ENCODE measurements around the gene PRKCE. TPM values are rescaled to one million over a fixed set of nuclear protein-coding genes. Genes with fewer than 3 reads are reported as not detected.

The PRKCE gene
- total RNA-seq, 1 donor from 2014 or later, result 24.2 TPM

- DNase-seq (ENCODE audit: low spot score), result no peak
- Mint-ChIP-seq H3K27ac (ENCODE audit: unreplicated experiment) (no peak overlapping the region), H3K36me3 (ENCODE audit: low read depth, unreplicated experiment) (peaks cover 9% of the 10 kb centered on the region), H3K27me3 (ENCODE audit: unreplicated experiment) (no peaks in the 10 kb centered on the region), H3K9me3 (ENCODE audit: unreplicated experiment) (no peaks in the 10 kb centered on the region), H3K4me1 (ENCODE audit: unreplicated experiment) (peaks cover 14% of the 10 kb centered on the region), H3K4me3 (ENCODE audit: unreplicated experiment) (no peak overlapping the region)
- TF ChIP-seq, protein P1, sequence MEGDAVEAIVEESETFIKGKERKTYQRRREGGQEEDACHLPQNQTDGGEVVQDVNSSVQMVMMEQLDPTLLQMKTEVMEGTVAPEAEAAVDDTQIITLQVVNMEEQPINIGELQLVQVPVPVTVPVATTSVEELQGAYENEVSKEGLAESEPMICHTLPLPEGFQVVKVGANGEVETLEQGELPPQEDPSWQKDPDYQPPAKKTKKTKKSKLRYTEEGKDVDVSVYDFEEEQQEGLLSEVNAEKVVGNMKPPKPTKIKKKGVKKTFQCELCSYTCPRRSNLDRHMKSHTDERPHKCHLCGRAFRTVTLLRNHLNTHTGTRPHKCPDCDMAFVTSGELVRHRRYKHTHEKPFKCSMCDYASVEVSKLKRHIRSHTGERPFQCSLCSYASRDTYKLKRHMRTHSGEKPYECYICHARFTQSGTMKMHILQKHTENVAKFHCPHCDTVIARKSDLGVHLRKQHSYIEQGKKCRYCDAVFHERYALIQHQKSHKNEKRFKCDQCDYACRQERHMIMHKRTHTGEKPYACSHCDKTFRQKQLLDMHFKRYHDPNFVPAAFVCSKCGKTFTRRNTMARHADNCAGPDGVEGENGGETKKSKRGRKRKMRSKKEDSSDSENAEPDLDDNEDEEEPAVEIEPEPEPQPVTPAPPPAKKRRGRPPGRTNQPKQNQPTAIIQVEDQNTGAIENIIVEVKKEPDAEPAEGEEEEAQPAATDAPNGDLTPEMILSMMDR (IDR thresholded peaks at IDR 0.05; ENCODE audit: unreplicated experiment), result no peak
Observed at GRCh38 chr2:45716915-45717314, 65.4 kb downstream of the PRKCE start.

DNA sequence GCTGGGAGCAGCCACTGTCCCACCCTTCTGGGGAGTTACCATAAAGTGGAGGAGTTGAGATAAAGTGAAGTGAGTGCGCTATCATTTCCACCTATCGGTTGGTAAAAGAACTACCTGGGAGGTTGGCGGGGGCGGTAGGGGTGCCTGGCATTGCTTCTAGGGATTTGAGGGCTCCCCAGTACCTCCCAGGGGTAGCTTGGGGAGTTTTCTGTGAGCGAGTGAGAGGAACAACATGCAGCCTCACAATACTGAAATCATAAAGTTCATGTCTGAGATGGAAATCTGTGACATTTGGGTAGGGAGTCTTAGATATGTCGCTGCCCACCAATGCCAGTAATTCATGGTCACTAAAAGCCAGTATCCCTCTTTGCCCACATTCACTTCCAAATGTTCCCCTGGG is 68.7 kb downstream of the PRKCE start:
- Mint-ChIP-seq H3K27me3 (ENCODE audit: unreplicated experiment) (no peaks in the 10 kb centered on the region), H3K4me3 (ENCODE audit: unreplicated experiment) (no peak overlapping the region), H3K36me3 (ENCODE audit: low read depth, unreplicated experiment) (peaks cover 9% of the 10 kb centered on the region), H3K4me1 (ENCODE audit: unreplicated experiment) (peaks cover 3% of the 10 kb centered on the region), H3K27ac (ENCODE audit: unreplicated experiment) (no peak overlapping the region), H3K9me3 (ENCODE audit: unreplicated experiment) (no peaks in the 10 kb centered on the region)
- DNase-seq (ENCODE audit: low spot score), result no peak
- TF ChIP-seq, protein P1 (IDR thresholded peaks at IDR 0.05; ENCODE audit: unreplicated experiment), result no peak

- Mint-ChIP-seq H3K4me3 (ENCODE audit: unreplicated experiment) (no peak overlapping the region), H3K36me3 (ENCODE audit: low read depth, unreplicated experiment) (peaks cover 9% of the 10 kb centered on the region), H3K4me1 (ENCODE audit: unreplicated experiment) (peaks cover 3% of the 10 kb centered on the region), H3K27ac (ENCODE audit: unreplicated experiment) (no peak overlapping the region), H3K27me3 (ENCODE audit: unreplicated experiment) (no peaks in the 10 kb centered on the region), H3K9me3 (ENCODE audit: unreplicated experiment) (no peaks in the 10 kb centered on the region)
- DNase-seq (ENCODE audit: low spot score), result no peak
- TF ChIP-seq, protein P1 (IDR thresholded peaks at IDR 0.05; ENCODE audit: unreplicated experiment), result no peak
Observed at GRCh38 chr2:45721150-45721549, 69.7 kb downstream of the PRKCE start.

DNA sequence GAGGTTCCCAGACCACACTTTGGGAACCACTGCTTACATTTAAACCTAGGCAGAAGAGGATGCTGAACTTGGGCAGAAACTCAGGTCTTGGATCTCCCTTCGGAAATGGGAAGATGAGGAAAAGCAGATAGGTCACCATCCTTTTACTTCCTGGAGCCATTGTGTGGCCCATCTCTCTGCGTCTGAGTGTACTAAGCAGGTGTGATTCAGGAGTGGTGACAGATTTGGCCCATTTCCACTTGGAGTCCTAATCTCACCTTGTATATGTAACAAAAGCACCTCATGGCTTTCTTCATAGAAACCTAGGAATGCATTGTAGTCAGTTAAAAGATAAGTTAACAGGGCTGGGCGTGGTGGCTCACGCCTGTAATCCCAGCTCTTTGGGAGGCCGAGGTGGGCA is 71.0 kb downstream of the PRKCE start:
- H3K9me3 Mint-ChIP-seq (ENCODE audit: unreplicated experiment), result no peaks in the 10 kb centered on the region
- no peak overlapping the region for H3K27ac Mint-ChIP-seq (ENCODE audit: unreplicated experiment)
- peaks cover 3% of the 10 kb centered on the region for H3K4me1 Mint-ChIP-seq (ENCODE audit: unreplicated experiment)

DNA sequence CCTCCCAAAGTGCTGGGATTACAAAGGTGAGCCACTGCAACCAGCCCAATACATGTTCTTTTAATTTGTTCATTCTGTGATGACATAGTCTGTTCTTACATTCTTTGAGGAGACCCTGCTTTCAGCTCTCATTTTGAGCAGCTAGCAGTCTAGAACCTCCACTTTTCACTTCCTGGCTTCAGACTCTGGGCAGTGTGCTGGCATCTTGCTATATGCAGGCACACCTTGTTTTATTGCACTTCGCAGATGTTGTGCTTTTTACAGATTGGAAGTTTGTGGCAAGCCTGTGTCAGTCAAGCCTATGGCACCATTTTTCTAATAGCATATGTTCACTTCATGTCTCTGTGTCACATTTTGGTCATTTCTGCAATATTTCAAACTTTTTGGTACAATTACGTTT is 72.4 kb downstream of the PRKCE start:
- Mint-ChIP-seq H3K4me3 (ENCODE audit: unreplicated experiment) (no peak overlapping the region), H3K9me3 (ENCODE audit: unreplicated experiment) (no peaks in the 10 kb centered on the region), H3K27me3 (ENCODE audit: unreplicated experiment) (peaks cover 2% of the 10 kb centered on the region), H3K27ac (ENCODE audit: unreplicated experiment) (no peak overlapping the region), H3K4me1 (ENCODE audit: unreplicated experiment) (peaks cover 3% of the 10 kb centered on the region), H3K36me3 (ENCODE audit: low read depth, unreplicated experiment) (no peaks in the 10 kb centered on the region)
- no peak for DNase-seq (ENCODE audit: low spot score)
- TF ChIP-seq, protein P1 (IDR thresholded peaks at IDR 0.05; ENCODE audit: unreplicated experiment), result no peak

More for the DNA sequence above, 71.0 kb downstream of the PRKCE start:
- TF ChIP-seq, protein P1 (IDR thresholded peaks at IDR 0.05; ENCODE audit: unreplicated experiment), result no peak
- Mint-ChIP-seq H3K27me3 (ENCODE audit: unreplicated experiment) (peaks cover 2% of the 10 kb centered on the region), H3K36me3 (ENCODE audit: low read depth, unreplicated experiment) (peaks cover 1% of the 10 kb centered on the region), H3K4me3 (ENCODE audit: unreplicated experiment) (no peak overlapping the region)
- DNase-seq (ENCODE audit: low spot score), result no peak

Measured in endothelial cell (in vitro differentiated cells).